Esophagus squamous epithelium (tissue), 4 donors: ENCODE results near the gene S100PBP.

ENCODE experiments used
- POLR2A ChIP-seq, 4 donors: fragments of 450-650 bp; IDR thresholded peaks; one replicate each; pipeline ENCODE4 v1.6.1; 2017; ENCODE audit warnings: antibody characterized with exemption in 4 of 4, mild to moderate bottlenecking in 4 of 4, moderate library complexity in 3 of 4
- TF ChIP-seq, protein P1 (sequence below), 6 experiments: fragments of 450-650 bp in 4 of 6; fragments of 200-600 bp in 2 of 6; sonication (generic) in 2 of 6; IDR thresholded peaks; one replicate each; pipeline ENCODE4 v1.5.1; 2016 to 2019; ENCODE audit warnings: antibody characterized with exemption in 6 of 6, mild to moderate bottlenecking in 4 of 6, moderate library complexity in 4 of 6

- TF ChIP-seq, protein P1, sequence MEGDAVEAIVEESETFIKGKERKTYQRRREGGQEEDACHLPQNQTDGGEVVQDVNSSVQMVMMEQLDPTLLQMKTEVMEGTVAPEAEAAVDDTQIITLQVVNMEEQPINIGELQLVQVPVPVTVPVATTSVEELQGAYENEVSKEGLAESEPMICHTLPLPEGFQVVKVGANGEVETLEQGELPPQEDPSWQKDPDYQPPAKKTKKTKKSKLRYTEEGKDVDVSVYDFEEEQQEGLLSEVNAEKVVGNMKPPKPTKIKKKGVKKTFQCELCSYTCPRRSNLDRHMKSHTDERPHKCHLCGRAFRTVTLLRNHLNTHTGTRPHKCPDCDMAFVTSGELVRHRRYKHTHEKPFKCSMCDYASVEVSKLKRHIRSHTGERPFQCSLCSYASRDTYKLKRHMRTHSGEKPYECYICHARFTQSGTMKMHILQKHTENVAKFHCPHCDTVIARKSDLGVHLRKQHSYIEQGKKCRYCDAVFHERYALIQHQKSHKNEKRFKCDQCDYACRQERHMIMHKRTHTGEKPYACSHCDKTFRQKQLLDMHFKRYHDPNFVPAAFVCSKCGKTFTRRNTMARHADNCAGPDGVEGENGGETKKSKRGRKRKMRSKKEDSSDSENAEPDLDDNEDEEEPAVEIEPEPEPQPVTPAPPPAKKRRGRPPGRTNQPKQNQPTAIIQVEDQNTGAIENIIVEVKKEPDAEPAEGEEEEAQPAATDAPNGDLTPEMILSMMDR (IDR thresholded peaks at IDR 0.05): no peak
- no peak for TF ChIP-seq POLR2A (IDR thresholded peaks at IDR 0.05)
These were observed 42.5 kb downstream of the S100PBP start for GRCh38 chr1:32859915-32860314.
